Measurements from ENCODE around the gene HSH2D.
A peak's percentile ranks its signal among the peaks of the same experiment; 100 is the strongest.

Gene HSH2D

GRCh38 chr19:16193466-16193865, 50.0 kb downstream of the HSH2D start:
- DNase-seq (ENCODE audit: low read depth in 2 of 2), result no peak

GRCh38 chr19:16197188-16197621, 53.7 kb downstream of the HSH2D start:
- DNase-seq (ENCODE audit: low read depth in 2 of 2), result no peak

- peak; percentile 96 to 98 for DNase-seq (ENCODE audit: low read depth in 2 of 2)
Observed at GRCh38 chr19:16197622-16198369, 54.3 kb downstream of the HSH2D start, which contains the start of gene AP1M1. AP1M1 (plus strand) TSS chr19:16197911; CDS start chr19:16198027, 116 bp downstream.

DNA sequence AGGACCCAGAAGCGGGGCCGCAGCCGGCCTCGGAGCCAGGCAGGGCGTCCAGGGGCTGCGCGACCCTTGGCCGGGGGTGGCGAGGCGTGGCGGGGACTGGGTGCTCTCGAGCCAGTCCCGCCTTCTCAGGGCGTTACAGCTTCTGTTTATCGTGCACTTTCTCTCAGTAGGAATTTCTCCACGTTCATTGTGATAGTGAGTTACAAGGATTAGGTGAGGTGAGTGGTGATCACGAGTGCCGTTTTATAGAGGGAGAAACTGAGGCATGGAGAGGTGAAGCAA, 54.8 kb downstream of the HSH2D start:
- DNase-seq (ENCODE audit: low read depth in 2 of 2), result no peak

- DNase-seq (ENCODE audit: low read depth in 2 of 2), result no peak
Observed at GRCh38 chr19:16199275-16199932, 55.9 kb downstream of the HSH2D start.

GRCh38 chr19:16200038-16201010, 56.8 kb downstream of the HSH2D start:
- no peak for DNase-seq (ENCODE audit: low read depth in 2 of 2)

- DNase-seq (ENCODE audit: low read depth in 2 of 2), result no peak
Observed at GRCh38 chr19:16201011-16201391, 57.5 kb downstream of the HSH2D start.

DNA sequence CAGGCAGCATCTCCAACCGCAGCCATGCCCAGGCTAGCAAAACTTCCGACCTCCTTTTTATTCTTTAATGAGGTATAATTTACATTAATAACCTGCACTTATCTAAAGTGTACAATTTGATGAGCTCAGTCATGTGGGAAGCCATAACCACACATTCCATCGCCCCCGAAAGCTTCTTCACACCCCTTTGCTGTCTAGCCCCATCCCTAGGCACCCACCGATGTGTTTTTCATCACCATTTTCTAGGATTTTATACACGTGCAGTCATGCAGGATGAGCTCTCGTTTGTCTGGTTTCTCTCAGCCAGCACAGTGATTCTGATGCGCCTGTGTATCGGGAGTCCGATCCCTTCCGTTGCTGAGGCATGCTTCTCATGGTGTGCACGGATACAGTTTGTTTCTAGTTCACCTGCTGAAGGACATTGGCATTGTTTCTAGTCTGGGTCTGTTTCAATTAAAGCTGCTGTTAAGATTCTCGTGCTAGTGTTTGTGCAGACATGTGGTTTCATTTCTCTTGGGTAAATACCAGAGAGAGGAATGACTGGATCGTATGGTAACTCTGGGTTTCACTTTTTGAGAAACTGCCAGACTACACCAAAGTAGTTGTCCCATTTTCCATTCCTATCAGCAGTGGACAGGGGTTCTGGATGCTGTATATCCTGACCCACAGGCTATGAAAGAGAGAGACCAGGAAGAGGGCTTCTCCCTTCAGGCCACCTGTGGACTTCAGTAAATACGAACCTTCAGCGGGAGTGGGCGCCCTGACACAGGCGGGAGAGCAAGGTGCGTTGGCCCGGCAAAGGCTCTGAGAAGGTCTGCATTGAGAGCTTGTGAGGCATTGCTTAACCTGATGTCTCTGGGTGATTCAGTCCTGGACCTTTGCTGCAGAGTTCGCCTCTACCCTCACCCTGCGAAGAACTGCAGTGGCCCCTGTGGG, 59.1 kb downstream of the HSH2D start:
- DNase-seq (ENCODE audit: low read depth in 2 of 2), result no peak

DNA sequence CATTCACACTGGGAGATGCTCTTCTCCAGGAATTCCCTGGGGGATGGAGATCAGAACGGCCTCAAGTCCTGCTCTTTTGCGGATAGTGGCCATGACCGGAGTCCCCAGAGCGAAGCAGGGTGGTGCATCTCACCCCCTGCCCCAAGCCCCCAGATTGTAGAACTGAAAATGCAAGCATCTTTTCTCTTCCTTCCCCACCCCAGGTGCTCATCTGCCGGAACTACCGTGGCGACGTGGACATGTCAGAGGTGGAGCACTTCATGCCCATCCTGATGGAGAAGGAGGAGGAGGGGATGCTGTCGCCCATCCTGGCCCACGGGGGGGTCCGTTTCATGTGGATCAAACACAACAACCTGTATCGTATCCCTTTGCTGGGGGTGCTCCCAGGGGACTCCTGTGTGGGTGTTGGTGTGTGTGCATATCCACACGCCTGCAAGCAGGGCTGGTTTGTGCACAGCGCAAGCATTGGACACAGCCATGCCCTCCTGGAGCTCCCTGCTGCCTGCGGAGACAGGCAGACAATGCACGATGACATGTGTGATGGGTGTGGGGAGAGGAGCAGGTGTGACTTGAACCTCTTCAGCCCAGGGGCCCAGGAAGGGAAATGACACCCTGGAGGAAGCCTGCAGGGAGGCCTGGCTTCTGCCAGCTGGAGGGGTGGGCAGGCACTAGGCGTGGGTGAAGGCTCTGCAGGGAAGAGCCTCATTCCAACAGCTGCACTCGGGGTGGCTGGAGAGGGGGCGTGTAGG, 59.9 kb downstream of the HSH2D start:
- no peak for DNase-seq (ENCODE audit: low read depth in 2 of 2)

- DNase-seq (ENCODE audit: low read depth in 2 of 2), result no peak
Observed at GRCh38 chr19:16204005-16204294, 60.5 kb downstream of the HSH2D start.

DNA sequence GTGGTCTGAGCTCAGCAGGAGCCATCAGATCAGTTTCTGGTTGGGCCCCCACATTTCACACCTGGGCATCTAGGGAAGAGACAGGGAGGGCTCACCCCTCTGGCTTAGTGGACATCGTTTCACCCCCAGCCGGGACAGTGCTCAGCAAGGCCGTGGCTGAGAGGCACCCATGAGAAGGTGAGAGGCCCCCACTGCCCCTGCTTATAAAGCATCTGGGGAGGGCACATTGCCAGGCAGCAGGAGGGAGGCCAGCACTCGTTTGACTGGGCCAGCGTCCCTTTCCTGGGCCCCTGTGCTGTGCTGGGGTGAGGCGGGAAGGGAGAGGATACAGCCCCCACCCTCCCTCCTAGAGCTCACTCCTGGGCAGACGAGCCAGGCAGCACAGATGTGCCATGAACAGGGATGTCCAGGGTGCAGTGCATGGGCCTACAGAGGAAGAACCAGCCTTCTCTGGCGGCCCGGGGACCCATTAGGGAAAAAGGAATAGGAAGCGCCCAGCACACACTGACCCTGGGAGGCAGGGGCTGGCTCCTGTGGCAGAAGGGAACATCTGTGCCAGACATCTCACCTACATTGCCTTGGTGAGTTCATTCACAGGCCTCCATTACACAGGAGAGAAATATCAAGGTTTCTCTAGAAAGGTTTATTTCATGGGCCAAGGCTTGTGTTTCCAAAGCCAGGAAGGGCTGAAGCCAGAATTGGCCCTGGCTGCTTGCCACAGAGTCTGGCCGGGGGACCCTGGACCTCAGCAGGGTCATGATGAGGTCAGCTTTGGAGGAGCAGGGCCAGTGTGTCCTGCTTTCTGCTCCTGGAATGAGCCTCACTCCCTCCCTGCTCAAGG, 61.9 kb downstream of the HSH2D start:
- DNase-seq (ENCODE audit: low read depth in 2 of 2), result no peak

- DNase-seq (ENCODE audit: low read depth in 2 of 2), result no peak
Observed at GRCh38 chr19:16206046-16206605, 62.6 kb downstream of the HSH2D start.

DNA sequence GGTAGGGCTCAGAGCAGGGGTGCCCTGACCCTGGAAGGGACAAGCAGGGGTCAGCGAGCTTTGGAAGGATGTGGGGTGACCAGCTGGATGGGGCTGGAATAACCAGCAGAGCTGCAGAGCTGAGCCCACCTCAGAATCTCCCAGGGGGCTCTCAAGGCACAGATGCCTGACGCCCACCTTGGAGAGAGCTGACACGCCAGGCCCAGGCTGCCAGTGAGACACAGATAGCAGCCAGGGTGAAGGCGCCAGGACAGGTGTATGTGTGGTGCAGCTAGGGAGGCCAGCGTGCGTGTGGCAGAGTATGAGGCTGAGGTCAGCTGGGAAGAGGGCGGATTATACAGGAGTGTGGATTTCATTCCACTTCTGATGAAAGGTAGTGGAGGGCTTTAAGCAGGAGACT, 63.2 kb downstream of the HSH2D start:
- no peak for DNase-seq (ENCODE audit: low read depth in 2 of 2)

DNA sequence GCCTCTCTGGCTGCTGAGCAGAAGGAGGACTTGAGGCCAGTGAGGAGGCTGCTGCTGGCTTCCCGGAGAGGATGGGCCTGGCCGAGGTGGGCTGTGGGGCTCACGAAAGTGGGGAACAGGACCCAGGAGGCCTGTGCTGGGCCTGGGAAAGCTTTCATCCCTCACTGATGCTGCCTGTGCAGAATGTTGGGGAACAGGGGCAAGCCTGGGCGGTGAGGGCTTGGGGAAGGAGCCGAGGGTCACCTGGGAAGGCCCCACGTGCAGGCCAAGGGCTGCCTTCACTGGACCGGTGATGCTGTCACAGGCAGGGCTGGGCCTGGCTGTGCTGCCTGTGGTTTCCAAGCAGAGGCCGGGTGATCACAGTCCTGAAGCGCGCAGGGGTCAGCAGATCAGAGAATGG, 63.6 kb downstream of the HSH2D start:
- DNase-seq (ENCODE audit: low read depth in 2 of 2), result no peak

- no peak for DNase-seq (ENCODE audit: low read depth in 2 of 2)
Observed at GRCh38 chr19:16207490-16208025, 64.1 kb downstream of the HSH2D start.
